GM12878 (cell line): ENCODE results near the gene CENPC.

Experiments used
- BCLAF1 ChIP-seq: fragments of 450-650 bp; IDR thresholded peaks from 2 replicates; pipeline ENCODE4 v1.6.1; 2017; ENCODE audit warnings: antibody characterized with exemption, mild to moderate bottlenecking, moderate library complexity
- CBFB ChIP-seq: IDR thresholded peaks from 2 replicates; pipeline ENCODE4 v1.6.1; 2016; ENCODE audit warnings: antibody characterized with exemption, low read depth
- CHD1 ChIP-seq: IDR thresholded peaks from 2 replicates; pipeline ENCODE4 v1.6.1; 2012; ENCODE audit warnings: low read depth, low read length, improper control_type of control experiment
- EZH2 ChIP-seq: IDR thresholded peaks from 2 replicates; pipeline ENCODE4 v1.6.1; 2012; ENCODE audit warnings: low read depth, mild to moderate bottlenecking, control low read depth, inconsistent platforms, low read length, borderline replicate concordance; ENCODE audit not compliant: control insufficient read depth
- IRF3 ChIP-seq: fragments of 450-650 bp; IDR thresholded peaks from 2 replicates; pipeline ENCODE4 v1.6.1; 2014; ENCODE audit warnings: mild to moderate bottlenecking
- JUND ChIP-seq: IDR thresholded peaks from 2 replicates; pipeline ENCODE4 v1.6.1; 2012; ENCODE audit warnings: low read depth, mild to moderate bottlenecking, low read length, improper control_type of control experiment, moderate library complexity
- MTA3 ChIP-seq: IDR thresholded peaks from 2 replicates; pipeline ENCODE4 v1.6.1; 2012; ENCODE audit warnings: low read length, inconsistent platforms, borderline replicate concordance
- NFXL1 ChIP-seq: fragments of 450-650 bp; IDR thresholded peaks from 2 replicates; pipeline ENCODE4 v1.6.1; 2017; ENCODE audit warnings: antibody characterized with exemption, mild to moderate bottlenecking, borderline replicate concordance
- NR2C2 ChIP-seq: IDR thresholded peaks from 2 replicates; pipeline ENCODE4 v1.6.1; 2011; ENCODE audit warnings: borderline replicate concordance, low read depth; ENCODE audit not compliant: control insufficient read depth, insufficient read length
- POLR2A ChIP-seq: IDR thresholded peaks from 2 replicates; pipeline ENCODE4 v1.6.1; 2011; ENCODE audit warnings: low read depth, mild to moderate bottlenecking, low read length
- TAF1 ChIP-seq: IDR thresholded peaks from 2 replicates; pipeline ENCODE4 v1.6.1; 2011; ENCODE audit warnings: mild to moderate bottlenecking, low read depth, low read length, borderline replicate concordance
- YBX1 ChIP-seq: fragments of 450-650 bp; IDR thresholded peaks from 2 replicates; pipeline ENCODE4 v1.6.1; 2016; ENCODE audit warnings: antibody characterized with exemption
- ZNF384 ChIP-seq: IDR thresholded peaks from 2 replicates; pipeline ENCODE4 v1.6.1; 2012; ENCODE audit warnings: low read depth, mild to moderate bottlenecking, low read length, improper control_type of control experiment, borderline replicate concordance

GRCh38 chr4:67566335-67566734 is 21.0 kb upstream of the CENPC start:
- TF ChIP-seq BCLAF1: no peak
- no peak for TF ChIP-seq CHD1
- no peak for TF ChIP-seq TAF1
- TF ChIP-seq ZNF384: no peak
- TF ChIP-seq MTA3: no peak
- TF ChIP-seq JUND: no peak
- no peak for TF ChIP-seq POLR2A
- no peak for TF ChIP-seq CBFB
- no peak for TF ChIP-seq NR2C2
- no peak for TF ChIP-seq YBX1
- no peak for TF ChIP-seq NFXL1
- TF ChIP-seq IRF3: no peak
- TF ChIP-seq EZH2: no peak
